ENCODE data around the gene CFAP410. TPM values are rescaled to one million over a fixed set of nuclear protein-coding genes. Genes with fewer than 3 reads are reported as not detected.

Gene CFAP410
- total RNA-seq, 2 donors from 2014 or later: 62.5 to 71.3 TPM

DNA sequence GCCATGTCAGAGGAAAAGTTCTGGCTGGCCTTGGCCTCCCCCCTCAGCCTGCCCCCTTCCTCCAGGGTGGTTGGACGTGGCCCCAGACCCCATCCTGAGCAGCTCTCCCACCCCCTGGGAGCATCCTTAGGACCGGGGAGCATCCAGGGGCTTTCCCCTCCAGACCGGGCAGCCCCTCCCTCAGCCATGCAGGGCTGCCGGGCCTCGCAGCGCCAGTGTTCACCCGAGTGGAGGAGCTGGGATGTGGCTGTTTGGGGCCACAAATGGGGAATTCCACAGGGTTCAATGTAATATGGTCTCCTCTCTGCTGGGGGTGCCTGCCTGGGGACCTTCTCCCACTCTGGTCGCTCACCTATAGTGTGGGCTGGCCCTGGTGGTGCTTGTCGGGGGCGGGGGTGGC lies 43.5 kb downstream of the CFAP410 start:
- no peak for DNase-seq (ENCODE audit: low spot score)
- H3K4me3 ChIP-seq: no peak overlapping the region
- H3K27me3 ChIP-seq (replicated peaks; ENCODE audit: insufficient read depth): no peaks in the 10 kb centered on the region
- no peak for TF ChIP-seq CTCF (IDR thresholded peaks at IDR 0.05)
- TF ChIP-seq POLR2A (IDR thresholded peaks at IDR 0.05): no peak
- no peak for TF ChIP-seq POLR2AphosphoS5 (IDR thresholded peaks at IDR 0.05)
- intact Hi-C loops (cut with DNase I): no loop called here
- 73% methylated on average over 9 of the region's 10 CpGs for WGBS
- H3K27ac ChIP-seq: no peak overlapping the region
- H3K9me3 ChIP-seq: no peaks in the 10 kb centered on the region
- H3K4me1 ChIP-seq (replicated peaks): peaks cover 5% of the 10 kb centered on the region
- no peaks in the 10 kb centered on the region for H3K36me3 ChIP-seq

- Histone ChIP-seq H3K27ac (no peak overlapping the region), H3K4me3 (no peak overlapping the region), H3K4me1 (replicated peaks) (peaks cover 5% of the 10 kb centered on the region), H3K27me3 (replicated peaks; ENCODE audit: insufficient read depth) (no peaks in the 10 kb centered on the region), H3K9me3 (no peaks in the 10 kb centered on the region), H3K36me3 (no peaks in the 10 kb centered on the region)
- DNase-seq (ENCODE audit: low spot score): no peak
- WGBS: 72% methylated on average over 14 of the region's 14 CpGs
- TF ChIP-seq POLR2A (IDR thresholded peaks at IDR 0.05) (no peak), CTCF (IDR thresholded peaks at IDR 0.05) (no peak), POLR2AphosphoS5 (IDR thresholded peaks at IDR 0.05) (no peak)
- intact Hi-C loops (cut with DNase I): no loop called here
Observed at GRCh38 chr21:44295163-44295573, 44.0 kb downstream of the CFAP410 start.

DNA sequence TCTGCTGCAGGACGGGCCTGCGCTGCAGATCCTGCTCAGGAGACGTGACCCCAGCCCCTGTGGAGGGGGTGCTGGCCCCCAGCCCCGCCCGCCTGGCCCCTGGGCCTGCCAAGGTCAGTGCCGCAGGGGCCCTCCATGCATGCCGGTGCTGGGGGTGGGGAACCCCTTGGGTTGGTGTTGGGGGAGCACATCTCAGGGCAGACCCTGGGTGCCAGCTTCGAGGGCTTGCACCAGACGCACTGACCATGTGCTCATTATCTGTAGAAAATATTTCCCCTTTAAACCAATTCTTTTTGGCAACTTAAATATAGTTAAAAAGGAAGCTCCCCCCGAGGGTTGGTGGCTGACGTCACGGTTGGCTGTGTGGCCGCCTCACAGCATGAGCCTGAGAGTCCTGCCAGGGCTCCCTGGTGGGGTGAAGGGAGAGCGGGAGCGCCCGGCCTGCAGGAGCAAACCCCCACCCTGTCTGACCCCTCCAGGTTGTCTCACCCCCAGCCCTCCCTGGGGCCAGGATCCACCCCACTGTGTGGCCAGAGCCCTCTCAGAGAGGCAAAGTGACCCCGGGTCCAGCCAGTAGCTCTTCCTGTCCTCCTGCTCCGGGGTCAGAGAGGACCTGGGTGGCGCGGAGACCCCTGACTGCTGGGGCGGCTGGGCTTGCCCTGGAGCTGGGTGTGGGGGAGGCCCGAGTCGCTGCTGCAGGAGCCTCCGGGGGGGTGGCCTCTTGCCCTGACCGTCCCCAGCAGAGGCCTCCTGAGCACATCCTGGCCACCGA lies 44.6 kb downstream of the CFAP410 start:
- intact Hi-C loops (cut with DNase I): no loop called here
- Histone ChIP-seq H3K9me3 (no peaks in the 10 kb centered on the region), H3K4me3 (no peak overlapping the region), H3K27ac (no peak overlapping the region), H3K4me1 (replicated peaks) (peaks cover 5% of the 10 kb centered on the region), H3K36me3 (no peaks in the 10 kb centered on the region), H3K27me3 (replicated peaks; ENCODE audit: insufficient read depth) (no peaks in the 10 kb centered on the region)
- no peak for DNase-seq (ENCODE audit: low spot score)
- 61% methylated on average over 22 of the region's 26 CpGs for WGBS
- TF ChIP-seq CTCF (IDR thresholded peaks at IDR 0.05): no peak
- no peak for TF ChIP-seq POLR2A (IDR thresholded peaks at IDR 0.05)
- TF ChIP-seq POLR2AphosphoS5 (IDR thresholded peaks at IDR 0.05): no peak

- Histone ChIP-seq H3K4me1 (replicated peaks) (no peaks in the 10 kb centered on the region), H3K27ac (no peak overlapping the region), H3K9me3 (no peaks in the 10 kb centered on the region), H3K4me3 (no peak overlapping the region), H3K27me3 (replicated peaks; ENCODE audit: insufficient read depth) (no peaks in the 10 kb centered on the region), H3K36me3 (no peaks in the 10 kb centered on the region)
- 94% methylated on average over 33 of the region's 33 CpGs for WGBS
- intact Hi-C loops (cut with DNase I): no loop called here
- TF ChIP-seq CTCF (IDR thresholded peaks at IDR 0.05): no peak
- DNase-seq (ENCODE audit: low spot score): no peak
Observed at GRCh38 chr21:44293551-44294231, 45.5 kb downstream of the CFAP410 start.

DNA sequence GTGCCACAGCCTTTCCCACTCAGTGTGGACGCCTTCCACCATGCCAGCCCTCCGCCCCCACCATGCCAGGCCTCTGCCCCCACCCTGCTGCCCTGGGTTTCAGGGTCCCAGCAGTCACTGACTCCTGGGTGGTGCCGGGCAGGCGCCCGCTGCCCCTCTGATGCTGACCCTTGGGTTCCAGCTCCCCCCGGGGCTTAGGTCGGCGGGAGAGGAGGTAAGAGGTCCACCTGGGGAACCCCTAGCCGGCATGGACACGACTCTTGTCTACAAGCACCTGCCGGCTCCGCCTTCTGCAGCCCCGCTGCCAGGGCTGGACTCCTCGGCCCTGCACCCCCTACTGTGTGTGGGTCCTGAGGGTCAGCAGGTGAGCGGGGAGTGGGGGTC lies 46.4 kb downstream of the CFAP410 start:
- WGBS: 83% methylated on average over 15 of the region's 15 CpGs

More for the DNA sequence above, 46.4 kb downstream of the CFAP410 start:
- Histone ChIP-seq H3K27me3 (replicated peaks; ENCODE audit: insufficient read depth) (no peaks in the 10 kb centered on the region), H3K4me1 (replicated peaks) (no peaks in the 10 kb centered on the region), H3K9me3 (no peaks in the 10 kb centered on the region), H3K4me3 (no peak overlapping the region), H3K27ac (no peak overlapping the region), H3K36me3 (no peaks in the 10 kb centered on the region)
- DNase-seq (ENCODE audit: low spot score): no peak
- intact Hi-C loops (cut with DNase I): no loop called here
- TF ChIP-seq POLR2AphosphoS5 (IDR thresholded peaks at IDR 0.05) (no peak), POLR2A (IDR thresholded peaks at IDR 0.05) (no peak), CTCF (IDR thresholded peaks at IDR 0.05) (no peak)

Measured in prostate gland (tissue), 2 donors.